ENCODE data around the gene ITPRIPL1.
"Not testable (repeated sequence)": the region's sequence is repeated elsewhere in the genome, so short reads cannot be mapped to it uniquely, and the experiment has no call there.

ITPRIPL1 gene, protein sequence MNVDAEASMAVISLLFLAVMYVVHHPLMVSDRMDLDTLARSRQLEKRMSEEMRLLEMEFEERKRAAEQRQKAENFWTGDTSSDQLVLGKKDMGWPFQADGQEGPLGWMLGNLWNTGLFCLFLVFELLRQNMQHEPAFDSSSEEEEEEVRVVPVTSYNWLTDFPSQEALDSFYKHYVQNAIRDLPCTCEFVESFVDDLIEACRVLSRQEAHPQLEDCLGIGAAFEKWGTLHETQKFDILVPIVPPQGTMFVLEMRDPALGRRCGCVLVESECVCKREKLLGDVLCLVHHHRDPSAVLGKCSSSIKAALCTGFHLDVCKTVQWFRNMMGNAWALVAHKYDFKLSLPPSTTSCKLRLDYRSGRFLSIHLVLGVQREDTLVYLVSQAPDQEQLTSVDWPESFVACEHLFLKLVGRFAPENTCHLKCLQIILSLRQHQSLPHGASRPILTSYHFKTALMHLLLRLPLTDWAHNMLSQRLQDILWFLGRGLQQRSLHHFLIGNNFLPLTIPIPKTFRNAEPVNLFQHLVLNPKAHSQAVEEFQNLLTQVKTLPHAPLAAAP

DNA sequence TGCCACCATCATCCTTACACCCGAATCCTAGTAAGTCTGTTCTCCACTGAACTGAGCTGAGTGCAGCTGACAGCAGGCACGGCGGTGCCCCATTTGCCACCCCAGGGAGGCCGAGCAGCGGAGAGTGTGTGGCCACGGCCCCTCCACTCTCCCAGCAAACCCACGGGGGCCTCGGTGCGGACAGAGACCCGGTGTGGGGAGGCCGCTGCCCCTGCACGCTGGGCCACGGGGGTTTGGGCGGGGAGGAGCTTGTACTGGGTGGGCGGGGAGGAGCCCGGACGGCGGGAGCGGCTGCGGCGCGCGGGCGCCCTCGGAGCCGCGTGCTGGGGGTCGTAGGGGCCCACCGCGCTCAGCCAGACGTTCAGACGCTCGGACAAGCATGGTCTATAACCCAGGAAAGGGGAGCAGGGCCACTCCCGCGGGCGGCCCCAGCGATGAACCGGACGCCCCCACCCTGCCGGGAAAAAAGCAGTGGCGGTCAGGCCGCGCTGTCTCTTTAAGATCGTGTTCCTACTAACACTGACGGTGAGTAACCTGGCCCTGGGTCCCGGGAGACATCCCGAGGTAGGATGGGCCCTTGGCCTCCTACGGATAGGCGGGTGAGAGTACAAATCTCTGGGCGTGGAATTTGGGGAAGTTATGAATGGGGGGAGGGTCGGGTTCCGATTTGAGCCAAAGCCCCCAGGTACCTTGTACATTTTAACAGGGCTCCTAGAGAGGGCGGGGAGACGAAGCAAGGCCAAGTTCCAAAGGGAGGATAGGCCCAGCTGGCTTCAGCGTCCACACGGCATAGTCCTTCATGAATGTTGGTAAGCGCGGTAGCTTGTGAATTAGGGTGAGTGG is at the start of gene ITPRIPL1:
ITPRIPL1 (plus strand) TSS at position 277 of the 843 bp plus-strand sequence; CDS start at position 800, 523 bp downstream.
- H3K36me3 ChIP-seq (ENCODE audit: control insufficient read depth, low read depth, low read length), result peaks cover 8% of the 10 kb centered on the region
- peak within 1 kb of the TSS; percentile 62 for H3K9ac ChIP-seq (ENCODE audit: low read length)
- H3K27me3 ChIP-seq (ENCODE audit: control insufficient read depth, insufficient read depth, low read length), result peaks cover 58% of the 10 kb centered on the region
- H3K27ac ChIP-seq (ENCODE audit: low read length), result no peak within 1 kb of the TSS
- H3K9me3 ChIP-seq (ENCODE audit: control insufficient read depth, low read depth, low read length), result no peaks in the 10 kb centered on the region
- peaks cover 6% of the 10 kb centered on the region for H3K4me1 ChIP-seq (ENCODE audit: control insufficient read depth, low read depth, low read length)
- peak within 1 kb of the TSS; percentile 77 for H3K4me3 ChIP-seq (ENCODE audit: low read length)

DNA sequence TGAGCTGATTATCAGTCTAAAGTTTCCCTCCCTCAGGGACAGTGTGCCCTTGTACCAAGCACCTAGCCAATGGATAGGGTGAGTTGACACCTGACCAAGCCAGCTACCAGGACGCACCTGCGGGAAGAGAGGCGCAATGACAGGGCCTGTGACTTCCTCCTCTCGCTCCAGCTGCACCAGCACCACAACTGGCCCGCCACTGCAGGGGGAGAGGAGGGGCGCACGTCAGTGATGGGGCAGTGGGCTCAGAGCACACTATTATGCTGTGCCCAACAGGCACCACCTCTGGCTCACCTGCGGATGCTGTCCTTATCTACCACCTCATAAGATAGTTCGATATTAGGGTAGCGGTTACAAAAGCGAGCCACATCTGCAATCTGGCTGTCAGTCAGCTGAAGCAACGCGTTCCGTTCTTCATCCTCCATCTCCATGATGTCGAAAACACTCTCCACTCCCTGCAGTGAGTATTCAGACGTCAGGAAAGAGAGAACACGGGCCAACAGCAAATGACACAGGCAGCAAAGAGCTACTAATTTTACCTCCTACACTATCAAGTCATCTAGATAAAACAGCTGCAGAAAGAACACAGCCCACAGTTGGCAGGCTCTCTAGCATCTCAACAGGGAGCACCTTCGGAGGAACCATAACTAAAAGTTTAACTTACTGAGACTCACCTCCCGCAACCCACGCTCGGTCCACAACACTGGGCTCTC is 48.2 kb upstream of the ITPRIPL1 start:
- H3K9ac ChIP-seq (ENCODE audit: low read length), result no peak overlapping the region
- H3K36me3 ChIP-seq (ENCODE audit: control insufficient read depth, low read depth, low read length), result peaks cover 83% of the 10 kb centered on the region
- no peaks in the 10 kb centered on the region for H3K4me1 ChIP-seq (ENCODE audit: control insufficient read depth, low read depth, low read length)
- no peaks in the 10 kb centered on the region for H3K27me3 ChIP-seq (ENCODE audit: control insufficient read depth, insufficient read depth, low read length)
- H3K4me3 ChIP-seq (ENCODE audit: low read length), result no peak overlapping the region
- H3K9me3 ChIP-seq (ENCODE audit: control insufficient read depth, low read depth, low read length), result no peaks in the 10 kb centered on the region
- no peak overlapping the region for H3K27ac ChIP-seq (ENCODE audit: low read length)

DNA sequence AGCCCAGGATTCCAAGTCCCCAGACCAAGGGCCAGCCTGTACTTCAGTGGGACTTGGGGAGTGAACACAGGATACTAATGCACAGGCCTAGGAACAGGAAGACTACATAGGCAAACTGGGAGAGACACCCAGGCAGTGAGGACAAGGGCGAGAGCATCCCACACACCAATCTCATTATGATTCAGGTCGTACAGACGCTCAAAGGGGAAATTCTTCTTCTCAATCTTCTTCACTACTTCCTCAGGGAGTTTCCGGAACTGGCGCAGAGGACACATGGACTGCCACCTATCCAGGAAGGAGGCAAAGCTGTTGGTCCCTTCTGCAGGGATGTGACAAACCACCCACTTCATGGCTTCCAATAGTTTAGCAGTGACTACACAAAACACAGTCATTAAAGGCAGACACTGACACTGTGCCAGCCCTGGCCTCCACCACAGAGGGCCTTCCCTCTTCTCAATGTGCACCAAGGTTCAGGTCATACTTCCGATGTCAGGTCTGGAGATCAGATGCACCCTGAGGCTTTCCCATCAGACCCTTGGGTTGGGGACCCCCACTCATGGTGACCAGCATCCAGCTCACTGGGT is 37.8 kb upstream of the ITPRIPL1 start:
- Histone ChIP-seq H3K36me3 (ENCODE audit: control insufficient read depth, low read depth, low read length) (peaks cover 100% of the 10 kb centered on the region), H3K27ac (ENCODE audit: low read length) (no peak overlapping the region), H3K27me3 (ENCODE audit: control insufficient read depth, insufficient read depth, low read length) (no peaks in the 10 kb centered on the region), H3K4me1 (ENCODE audit: control insufficient read depth, low read depth, low read length) (no peaks in the 10 kb centered on the region), H3K9me3 (ENCODE audit: control insufficient read depth, low read depth, low read length) (no peaks in the 10 kb centered on the region), H3K9ac (ENCODE audit: low read length) (no peak overlapping the region), H3K4me3 (ENCODE audit: low read length) (no peak overlapping the region)

- no peak overlapping the region for H3K9ac ChIP-seq (ENCODE audit: low read length)
- no peaks in the 10 kb centered on the region for H3K9me3 ChIP-seq (ENCODE audit: control insufficient read depth, low read depth, low read length)
- no peak overlapping the region for H3K27ac ChIP-seq (ENCODE audit: low read length)
These were observed 33.4 kb upstream of the ITPRIPL1 start for GRCh38 chr2:96291751-96292150.

GRCh38 chr2:96294271-96294670 is 30.8 kb upstream of the ITPRIPL1 start:
- not testable (repeated sequence) for H3K9me3 ChIP-seq (ENCODE audit: control insufficient read depth, low read depth, low read length); H3K27me3 ChIP-seq (ENCODE audit: control insufficient read depth, insufficient read depth, low read length); H3K4me1 ChIP-seq (ENCODE audit: control insufficient read depth, low read depth, low read length); H3K4me3 ChIP-seq (ENCODE audit: low read length); H3K9ac ChIP-seq (ENCODE audit: low read length); H3K27ac ChIP-seq (ENCODE audit: low read length)
- H3K36me3 ChIP-seq (ENCODE audit: control insufficient read depth, low read depth, low read length), result peaks cover 97% of the 10 kb centered on the region

More at GRCh38 chr2:96291751-96292150, 33.4 kb upstream of the ITPRIPL1 start:
- Histone ChIP-seq H3K4me3 (ENCODE audit: low read length) (no peak overlapping the region), H3K36me3 (ENCODE audit: control insufficient read depth, low read depth, low read length) (peaks cover 97% of the 10 kb centered on the region), H3K4me1 (ENCODE audit: control insufficient read depth, low read depth, low read length) (no peaks in the 10 kb centered on the region), H3K27me3 (ENCODE audit: control insufficient read depth, insufficient read depth, low read length) (no peaks in the 10 kb centered on the region)

DNA sequence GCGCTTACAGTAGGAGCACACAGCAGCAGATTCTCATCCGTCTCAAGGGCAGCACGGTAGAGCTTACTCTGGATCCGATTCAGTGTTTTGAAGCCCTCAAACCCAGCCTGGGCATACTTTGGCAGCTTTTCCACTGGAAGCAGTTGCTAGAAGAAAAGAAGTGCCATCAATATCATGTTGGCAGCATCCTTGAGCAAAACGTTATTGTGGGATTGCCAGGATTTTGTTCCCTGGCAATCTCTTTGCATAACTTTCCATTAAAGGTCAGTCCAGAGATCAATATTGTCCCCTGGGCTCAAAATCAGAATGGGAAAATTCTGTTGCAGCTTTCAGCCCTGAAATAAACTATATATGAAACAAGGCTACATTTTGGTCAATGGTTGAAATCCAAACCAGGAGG is 28.2 kb upstream of the ITPRIPL1 start:
- Histone ChIP-seq H3K4me3 (ENCODE audit: low read length) (no peak overlapping the region), H3K4me1 (ENCODE audit: control insufficient read depth, low read depth, low read length) (no peaks in the 10 kb centered on the region), H3K27me3 (ENCODE audit: control insufficient read depth, insufficient read depth, low read length) (no peaks in the 10 kb centered on the region), H3K27ac (ENCODE audit: low read length) (no peak overlapping the region), H3K36me3 (ENCODE audit: control insufficient read depth, low read depth, low read length) (peaks cover 93% of the 10 kb centered on the region), H3K9me3 (ENCODE audit: control insufficient read depth, low read depth, low read length) (no peaks in the 10 kb centered on the region), H3K9ac (ENCODE audit: low read length) (no peak overlapping the region)

DNA sequence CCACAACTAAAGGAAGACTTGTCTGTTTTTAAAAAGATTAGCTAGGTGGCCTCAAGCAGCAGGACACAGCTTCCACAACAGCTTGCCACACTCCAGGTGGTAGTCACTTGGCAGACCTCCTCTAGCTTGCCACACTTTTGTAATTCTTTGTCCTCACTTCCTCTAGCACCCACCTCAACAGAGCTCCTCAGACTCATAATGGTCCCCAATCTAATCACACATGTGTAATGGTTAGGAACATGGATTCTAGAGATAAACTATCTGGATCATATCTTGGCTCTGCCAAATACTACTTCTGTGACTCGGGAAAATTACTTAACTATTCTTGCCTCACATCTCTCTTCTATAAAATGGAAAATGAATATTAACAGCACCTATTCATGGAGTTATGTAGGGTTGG is 23.3 kb upstream of the ITPRIPL1 start:
- Histone ChIP-seq H3K36me3 (ENCODE audit: control insufficient read depth, low read depth, low read length) (peaks cover 69% of the 10 kb centered on the region), H3K27me3 (ENCODE audit: control insufficient read depth, insufficient read depth, low read length) (no peaks in the 10 kb centered on the region), H3K4me1 (ENCODE audit: control insufficient read depth, low read depth, low read length) (no peaks in the 10 kb centered on the region), H3K4me3 (ENCODE audit: low read length) (no peak overlapping the region), H3K9me3 (ENCODE audit: control insufficient read depth, low read depth, low read length) (no peaks in the 10 kb centered on the region), H3K9ac (ENCODE audit: low read length) (no peak overlapping the region), H3K27ac (ENCODE audit: low read length) (no peak overlapping the region)

- H3K9me3 ChIP-seq (ENCODE audit: control insufficient read depth, low read depth, low read length), result no peaks in the 10 kb centered on the region
- H3K9ac ChIP-seq (ENCODE audit: low read length), result peak overlapping the region; percentile 83
- no peak overlapping the region for H3K27ac ChIP-seq (ENCODE audit: low read length)
- no peaks in the 10 kb centered on the region for H3K4me1 ChIP-seq (ENCODE audit: control insufficient read depth, low read depth, low read length)
- peaks cover 42% of the 10 kb centered on the region for H3K36me3 ChIP-seq (ENCODE audit: control insufficient read depth, low read depth, low read length)
- no peaks in the 10 kb centered on the region for H3K27me3 ChIP-seq (ENCODE audit: control insufficient read depth, insufficient read depth, low read length)
- H3K4me3 ChIP-seq (ENCODE audit: low read length), result peak overlapping the region; percentile 99
These were observed 20.5 kb upstream of the ITPRIPL1 start for GRCh38 chr2:96304606-96305005.

- Histone ChIP-seq H3K4me1 (ENCODE audit: control insufficient read depth, low read depth, low read length) (no peaks in the 10 kb centered on the region), H3K27me3 (ENCODE audit: control insufficient read depth, insufficient read depth, low read length) (no peaks in the 10 kb centered on the region), H3K36me3 (ENCODE audit: control insufficient read depth, low read depth, low read length) (peaks cover 36% of the 10 kb centered on the region), H3K4me3 (ENCODE audit: low read length) (peak within 1 kb of the TSS; percentile 99), H3K27ac (ENCODE audit: low read length) (peak within 1 kb of the TSS; percentile 82), H3K9ac (ENCODE audit: low read length) (peak within 1 kb of the TSS; percentile 83), H3K9me3 (ENCODE audit: control insufficient read depth, low read depth, low read length) (no peaks in the 10 kb centered on the region)
These were observed 19.8 kb upstream of the ITPRIPL1 start, which contains the start of gene SNRNP200 for GRCh38 chr2:96305091-96305978. Gene SNRNP200 (minus strand): TSS chr2:96305546. CDS start chr2:96305437, 109 bp downstream.

DNA sequence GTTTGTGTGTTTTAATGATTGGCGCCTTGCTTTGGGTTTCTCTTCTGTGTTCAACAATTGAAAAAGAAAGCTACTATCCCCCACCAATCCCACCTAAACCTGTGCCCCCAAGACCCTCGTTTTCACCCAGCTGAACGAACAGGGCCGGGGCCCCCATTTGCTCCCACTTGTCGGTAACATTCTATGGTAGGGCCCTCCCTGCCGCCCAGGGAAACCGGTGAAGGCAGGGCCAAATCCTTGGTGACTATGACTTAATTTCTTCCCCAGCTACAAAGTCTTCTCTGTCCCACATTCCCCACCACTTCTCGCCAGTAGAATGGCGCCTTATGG is 19.2 kb upstream of the ITPRIPL1 start:
- H3K9me3 ChIP-seq (ENCODE audit: control insufficient read depth, low read depth, low read length), result no peaks in the 10 kb centered on the region
- H3K36me3 ChIP-seq (ENCODE audit: control insufficient read depth, low read depth, low read length), result peaks cover 32% of the 10 kb centered on the region

More for the DNA sequence above, 19.2 kb upstream of the ITPRIPL1 start:
- peak overlapping the region; percentile 83 for H3K9ac ChIP-seq (ENCODE audit: low read length)
- peak overlapping the region; percentile 99 for H3K4me3 ChIP-seq (ENCODE audit: low read length)
- H3K4me1 ChIP-seq (ENCODE audit: control insufficient read depth, low read depth, low read length), result no peaks in the 10 kb centered on the region
- H3K27ac ChIP-seq (ENCODE audit: low read length), result peak overlapping the region; percentile 63
- no peaks in the 10 kb centered on the region for H3K27me3 ChIP-seq (ENCODE audit: control insufficient read depth, insufficient read depth, low read length)

All from iPS-18a (cell line).